Measurements from ENCODE around the gene TARBP2.
A peak's percentile ranks its signal among the peaks of the same experiment; 100 is the strongest.

The TARBP2 gene

GRCh38 chr12:53499266-53500141, 1.6 kb upstream of the TARBP2 start, which contains the start of gene MAP3K12:
MAP3K12 (minus strand) TSS chr12:53499458; CDS start chr12:53487391, 12,067 bp downstream.
- Histone ChIP-seq H3K27ac (ENCODE audit: low read depth, low read length) (peak within 1 kb of the TSS; percentile 82), H4K20me1 (ENCODE audit: control insufficient read depth, insufficient read depth, low read depth, low read length) (no peaks in the 10 kb centered on the region), H3F3A (ENCODE audit: control insufficient read depth, insufficient read depth) (peaks cover 7% of the 10 kb centered on the region), H3K36me3 (ENCODE audit: control insufficient read depth, low read length) (peaks cover 10% of the 10 kb centered on the region; the same call in 1 of the 2 replicates), H3K4me1 (ENCODE audit: control insufficient read depth, low read length) (peaks cover 53% of the 10 kb centered on the region), H3K9me3 (ENCODE audit: control insufficient read depth, insufficient read depth, low read length) (no peaks in the 10 kb centered on the region), H3K9me2 (replicated peaks; ENCODE audit: control insufficient read depth, low read length) (no peaks in the 10 kb centered on the region), H3K4me3 (ENCODE audit: low read length) (peak within 1 kb of the TSS; percentile 93), H3K79me2 (ENCODE audit: control insufficient read depth, low read length) (peaks cover 32% of the 10 kb centered on the region), H3K27me3 (ENCODE audit: control insufficient read depth, low read length) (no peaks in the 10 kb centered on the region), H3K4me2 (ENCODE audit: low read length) (peak within 1 kb of the TSS; percentile 93)
- TF ChIP-seq EZH2phosphoT487 (IDR thresholded peaks at IDR 0.05; ENCODE audit: borderline replicate concordance, low read length) (no peak), CTCF (IDR thresholded peaks at IDR 0.05; ENCODE audit: low read depth, low read length, poor library complexity, severe bottlenecking) (peak; percentile 29)

DNA sequence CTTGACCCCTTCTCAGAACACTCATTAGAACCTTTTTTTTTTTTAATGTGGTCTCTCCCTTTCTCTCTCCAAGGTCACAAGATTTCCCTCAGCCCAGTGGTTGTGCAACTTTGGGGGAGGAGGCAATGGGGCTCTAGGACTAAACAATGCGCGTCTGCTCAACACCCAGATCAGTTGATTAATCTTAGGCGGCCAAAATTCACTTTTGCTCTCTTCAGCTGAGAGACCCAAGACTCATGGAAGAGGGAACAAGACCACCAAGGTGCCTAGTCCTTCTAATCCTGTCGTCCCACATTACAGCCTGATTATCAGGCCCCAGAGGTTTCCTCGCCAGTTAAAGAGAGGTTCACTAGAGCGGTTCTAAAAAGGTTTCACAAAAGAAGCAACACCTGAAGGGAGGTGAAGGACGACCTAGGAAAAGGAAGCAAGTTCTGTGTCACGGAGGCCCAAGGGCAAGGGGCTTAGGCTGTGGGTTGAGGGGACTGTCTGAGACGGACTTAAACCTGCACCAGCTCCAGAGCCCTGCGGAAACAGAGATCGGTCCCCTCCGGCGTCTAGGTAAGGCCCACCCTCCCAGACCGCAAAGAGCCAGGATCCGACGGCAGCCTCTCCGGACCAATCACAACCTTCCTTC, 824 bp upstream of the TARBP2 start:
- Histone ChIP-seq H4K20me1 (ENCODE audit: control insufficient read depth, insufficient read depth, low read depth, low read length) (no peaks in the 10 kb centered on the region), H3K4me3 (ENCODE audit: low read length) (peak overlapping the region; percentile 93), H3K27me3 (ENCODE audit: control insufficient read depth, low read length) (no peaks in the 10 kb centered on the region), H3K27ac (ENCODE audit: low read depth, low read length) (peak overlapping the region; percentile 82), H3K36me3 (ENCODE audit: control insufficient read depth, low read length) (peaks cover 15% of the 10 kb centered on the region; the same call in 1 of the 2 replicates), H3K4me2 (ENCODE audit: low read length) (peak overlapping the region; percentile 93), H3F3A (ENCODE audit: control insufficient read depth, insufficient read depth) (peaks cover 7% of the 10 kb centered on the region), H3K4me1 (ENCODE audit: control insufficient read depth, low read length) (peaks cover 53% of the 10 kb centered on the region), H3K9me2 (replicated peaks; ENCODE audit: control insufficient read depth, low read length) (no peaks in the 10 kb centered on the region), H3K79me2 (ENCODE audit: control insufficient read depth, low read length) (peaks cover 32% of the 10 kb centered on the region), H3K9me3 (ENCODE audit: control insufficient read depth, insufficient read depth, low read length) (no peaks in the 10 kb centered on the region)
- TF ChIP-seq CTCF (IDR thresholded peaks at IDR 0.05; ENCODE audit: low read depth, low read length, poor library complexity, severe bottlenecking) (no peak), EZH2phosphoT487 (IDR thresholded peaks at IDR 0.05; ENCODE audit: borderline replicate concordance, low read length) (no peak)

GRCh38 chr12:53501615-53502181, 615 bp downstream of the TARBP2 start:
- H3K79me2 ChIP-seq (ENCODE audit: control insufficient read depth, low read length): peaks cover 32% of the 10 kb centered on the region
- H3K27ac ChIP-seq (ENCODE audit: low read depth, low read length): peak overlapping the region; percentile 82
- peaks cover 7% of the 10 kb centered on the region for H3F3A ChIP-seq (ENCODE audit: control insufficient read depth, insufficient read depth)
- H3K9me3 ChIP-seq (ENCODE audit: control insufficient read depth, insufficient read depth, low read length): no peaks in the 10 kb centered on the region
- peaks cover 41% of the 10 kb centered on the region for H3K4me1 ChIP-seq (ENCODE audit: control insufficient read depth, low read length)
- H3K9me2 ChIP-seq (replicated peaks; ENCODE audit: control insufficient read depth, low read length): no peaks in the 10 kb centered on the region
- no peaks in the 10 kb centered on the region for H3K27me3 ChIP-seq (ENCODE audit: control insufficient read depth, low read length)
- H3K36me3 ChIP-seq (ENCODE audit: control insufficient read depth, low read length): peaks cover 25% of the 10 kb centered on the region; the same call in 1 of the 2 replicates
- TF ChIP-seq EZH2phosphoT487 (IDR thresholded peaks at IDR 0.05; ENCODE audit: borderline replicate concordance, low read length): no peak
- no peak for TF ChIP-seq CTCF (IDR thresholded peaks at IDR 0.05; ENCODE audit: low read depth, low read length, poor library complexity, severe bottlenecking)
- H4K20me1 ChIP-seq (ENCODE audit: control insufficient read depth, insufficient read depth, low read depth, low read length): no peaks in the 10 kb centered on the region
- H3K4me2 ChIP-seq (ENCODE audit: low read length): peak overlapping the region; percentile 96
- H3K4me3 ChIP-seq (ENCODE audit: low read length): peak overlapping the region; percentile 93

Measured in DOHH2 (cell line).